HG03457 (cell line): ENCODE results near the gene OGA.

Source experiments
- ATAC-seq: cut with Tn5 transposase; IDR thresholded peaks from one replicate; pipeline ENCODE4 v1.9.1; 2021; ENCODE audit warnings: moderate number of reproducible peaks; ENCODE audit not compliant: unreplicated experiment

Gene OGA

DNA sequence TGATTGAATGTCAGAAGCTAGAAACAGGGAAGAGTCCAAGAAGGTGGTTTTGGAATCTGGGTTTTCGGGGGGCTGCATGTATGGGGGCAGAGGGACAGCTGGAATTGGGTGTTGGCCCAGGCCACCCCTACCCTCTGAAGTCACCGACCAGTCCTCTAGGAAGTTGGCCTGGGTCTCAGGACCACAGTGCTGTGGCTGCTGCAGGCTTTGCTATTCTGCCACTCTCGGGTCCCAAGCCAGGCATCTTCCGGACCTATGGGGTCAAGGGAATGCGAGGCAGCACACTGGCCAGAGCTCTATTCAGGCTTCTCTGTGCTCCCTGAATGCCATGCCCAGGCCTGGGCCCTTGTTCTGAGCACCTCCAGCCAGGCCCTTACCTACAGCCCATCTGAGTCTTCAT, 55.5 kb downstream of the OGA start:
- no peak for ATAC-seq

GRCh38 chr10:101761226-101761625, 57.0 kb downstream of the OGA start:
- no peak for ATAC-seq

- ATAC-seq, result no peak
Observed at GRCh38 chr10:101760510-101760909, 57.7 kb downstream of the OGA start.

GRCh38 chr10:101759309-101760247, 58.7 kb downstream of the OGA start:
- ATAC-seq, result no peak

- no peak for ATAC-seq
Observed at GRCh38 chr10:101758858-101759257, 59.4 kb downstream of the OGA start.

DNA sequence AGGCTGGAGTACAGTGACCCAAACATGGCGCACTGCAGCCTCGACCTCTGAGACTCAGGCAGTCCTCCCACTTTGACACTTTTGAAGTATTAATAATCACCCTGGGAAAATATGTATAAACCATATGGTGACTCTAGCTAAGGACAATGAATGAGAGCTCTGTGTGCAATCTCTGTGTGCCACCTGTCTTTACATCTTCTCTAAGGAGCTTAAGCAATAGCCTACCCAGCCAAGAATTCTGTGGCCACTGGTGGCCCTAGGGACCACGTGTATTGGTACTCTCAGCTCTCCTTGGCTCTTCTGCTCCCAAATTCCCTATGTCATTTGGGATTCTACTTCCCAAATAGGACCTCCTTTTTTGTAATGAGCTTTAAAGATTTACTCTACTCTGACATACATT, 66.0 kb downstream of the OGA start:
- no peak for ATAC-seq

DNA sequence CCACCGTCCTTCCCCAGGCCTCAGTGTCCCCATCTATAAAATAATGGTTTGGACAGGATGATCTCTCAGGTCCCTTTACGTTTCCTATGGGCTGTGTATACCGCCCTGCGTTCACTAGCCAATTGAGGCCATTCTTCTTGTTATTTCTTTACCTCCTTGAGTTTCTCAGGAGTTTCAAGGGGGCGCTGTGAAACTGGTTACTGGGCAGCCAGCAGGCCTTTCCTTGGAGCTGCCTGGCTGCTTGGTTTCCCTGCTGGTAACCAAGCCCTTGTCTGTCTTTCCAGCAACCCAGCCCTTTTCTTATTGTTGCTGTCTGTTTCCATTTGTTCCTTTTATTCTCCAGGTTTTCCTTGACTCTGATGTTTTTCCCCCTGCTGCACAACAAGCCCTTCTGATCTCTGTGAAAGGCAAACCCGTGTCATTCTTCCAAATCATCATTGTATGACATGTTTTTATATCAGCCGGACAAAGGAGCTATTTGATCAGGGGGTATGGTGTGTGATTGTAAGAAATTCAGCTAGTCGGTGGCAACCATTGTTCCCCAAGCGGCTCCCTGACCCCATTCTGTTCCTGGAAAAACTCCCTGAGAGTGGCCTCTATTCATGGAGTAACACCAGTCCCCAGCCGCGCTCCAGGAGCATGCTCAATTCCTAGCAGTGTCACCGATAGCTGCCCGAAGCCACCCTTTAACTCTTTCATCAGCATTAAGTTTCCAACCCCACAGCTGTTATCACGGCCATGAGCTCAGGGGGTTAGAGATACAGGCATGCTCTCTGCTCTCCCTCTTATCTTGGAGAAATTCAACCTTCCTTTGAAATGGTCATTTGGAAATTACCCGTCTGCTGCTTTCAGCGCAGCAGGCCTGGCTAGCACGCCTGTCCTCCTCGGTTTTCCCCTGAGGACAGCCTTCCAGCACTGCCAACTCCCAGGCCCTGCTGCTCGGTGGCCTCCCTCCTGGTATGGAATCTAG, 68.9 kb downstream of the OGA start:
- no peak for ATAC-seq

DNA sequence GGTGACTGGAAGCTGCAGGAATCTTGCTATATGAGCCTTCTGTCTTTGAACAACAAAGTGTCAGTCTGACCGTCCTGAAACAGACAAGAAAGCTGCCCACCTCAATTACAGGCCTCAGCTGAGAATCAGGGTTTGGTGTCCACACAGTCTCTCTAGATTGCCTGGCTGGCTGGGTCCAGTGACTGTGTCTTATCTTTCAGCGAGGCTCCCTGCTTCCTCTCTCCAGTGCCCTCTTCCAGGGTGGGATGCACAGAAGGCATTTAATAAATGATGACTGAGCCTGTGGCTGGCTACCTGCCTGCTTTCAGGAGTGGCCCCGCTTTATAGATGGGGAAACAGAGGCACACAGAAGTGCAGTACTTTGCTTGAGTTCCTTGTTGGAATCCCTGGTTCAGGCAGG, 69.7 kb downstream of the OGA start:
- ATAC-seq, result no peak

- ATAC-seq, result no peak
Observed at GRCh38 chr10:101745074-101745696, 73.1 kb downstream of the OGA start.

- no peak for ATAC-seq
Observed at GRCh38 chr10:101744267-101744666, 74.0 kb downstream of the OGA start.

DNA sequence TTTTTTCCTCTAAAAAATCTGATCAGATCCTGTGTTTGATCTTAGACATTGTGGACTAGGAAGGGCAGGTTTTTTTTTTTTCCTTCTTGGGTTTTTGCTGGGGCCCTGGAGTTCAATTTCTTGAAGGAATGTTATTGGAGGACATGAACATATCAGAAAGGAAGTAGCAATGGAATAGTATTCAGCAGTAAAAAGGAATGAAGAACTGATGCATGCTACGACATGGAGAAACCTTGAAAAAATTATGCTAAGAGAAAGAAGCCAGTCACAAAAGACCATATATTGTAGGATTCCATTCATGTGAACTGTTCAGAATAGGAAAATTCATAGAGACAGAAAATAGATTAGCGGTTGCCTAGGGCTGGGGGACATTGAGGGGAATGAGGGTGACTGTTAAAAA, 76.3 kb downstream of the OGA start:
- no peak for ATAC-seq

- ATAC-seq, result no peak
Observed at GRCh38 chr10:101736666-101737065, 81.6 kb downstream of the OGA start.
